G401.6 (cell line): ENCODE measurements around the gene DHX35.
"Not testable (repeated sequence)": the region's sequence is repeated elsewhere in the genome, so short reads cannot be mapped to it uniquely, and the experiment has no call there.

Source experiments
- FAIRE-seq: peaks from 2 replicates; lab custom pipeline; 2012; peaks lifted over from hg19 to GRCh38; lab: Jason Lieb, UNC

The DHX35 gene

GRCh38 chr20:38979842-38980241 lies 17.7 kb downstream of the DHX35 start:
- FAIRE-seq = no peak

GRCh38 chr20:38982291-38982690 lies 20.1 kb downstream of the DHX35 start:
- FAIRE-seq = no peak

- no peak for FAIRE-seq
Observed at GRCh38 chr20:38985060-38985459, 22.9 kb downstream of the DHX35 start.

- no peak for FAIRE-seq
Observed at GRCh38 chr20:38985603-38986170, 23.5 kb downstream of the DHX35 start.

- FAIRE-seq = no peak
Observed at GRCh38 chr20:38986663-38987062, 24.5 kb downstream of the DHX35 start.

GRCh38 chr20:38987777-38988176 lies 25.6 kb downstream of the DHX35 start:
- no peak for FAIRE-seq

- no peak for FAIRE-seq
Observed at GRCh38 chr20:38990728-38991127, 28.6 kb downstream of the DHX35 start.

- FAIRE-seq = no peak
Observed at GRCh38 chr20:38991814-38992704, 29.9 kb downstream of the DHX35 start.

- FAIRE-seq = no peak
Observed at GRCh38 chr20:38995536-38996044, 33.4 kb downstream of the DHX35 start.

GRCh38 chr20:38996866-38997265 lies 34.7 kb downstream of the DHX35 start:
- not testable (repeated sequence) for FAIRE-seq

GRCh38 chr20:38997622-38998021 lies 35.5 kb downstream of the DHX35 start:
- FAIRE-seq = no peak

- FAIRE-seq = no peak
Observed at GRCh38 chr20:38999217-38999616, 37.1 kb downstream of the DHX35 start.

- no peak for FAIRE-seq
Observed at GRCh38 chr20:38999965-39000910, 38.1 kb downstream of the DHX35 start.

- FAIRE-seq = no peak
Observed at GRCh38 chr20:39004508-39004907, 42.4 kb downstream of the DHX35 start.

- no peak for FAIRE-seq
Observed at GRCh38 chr20:39009348-39009747, 47.2 kb downstream of the DHX35 start.

- FAIRE-seq = no peak
Observed at GRCh38 chr20:39010496-39010895, 48.4 kb downstream of the DHX35 start.

- FAIRE-seq = no peak
Observed at GRCh38 chr20:39013662-39014109, 51.5 kb downstream of the DHX35 start.

GRCh38 chr20:39016041-39016440 lies 53.9 kb downstream of the DHX35 start:
- FAIRE-seq = no peak

- FAIRE-seq = no peak
Observed at GRCh38 chr20:39016506-39016905, 54.4 kb downstream of the DHX35 start.

GRCh38 chr20:39019027-39019426 lies 56.9 kb downstream of the DHX35 start:
- FAIRE-seq = no peak

- FAIRE-seq = no peak
Observed at GRCh38 chr20:39019805-39020325, 57.7 kb downstream of the DHX35 start.

GRCh38 chr20:39021748-39022147 lies 59.6 kb downstream of the DHX35 start:
- no peak for FAIRE-seq
